Fibroblast of lung (primary cell): ENCODE results near the gene ZNF223. TPM values are rescaled to one million over a fixed set of nuclear protein-coding genes. Genes with fewer than 3 reads are reported as not detected.

Experiments
- DNase-seq, 2 donors: peaks; one replicate each; pipeline versions ENCODE4 v3.0.0 to v3.0.0-alpha.2; 2010; ENCODE audit warnings: low read depth in 2 of 2
- H2AFZ ChIP-seq: 2 replicates; pipeline ENCODE4 v1.5.1; 2012; ENCODE audit warnings: low read length, control low read depth, inconsistent platforms
- H3K27ac ChIP-seq: 2 replicates; pipeline ENCODE4 v1.5.1; 2011; ENCODE audit warnings: low read length, control low read depth; ENCODE audit not compliant: insufficient read depth
- H3K27me3 ChIP-seq: 2 replicates; pipeline ENCODE4 v1.5.1; 2011; ENCODE audit warnings: mild to moderate bottlenecking, low read length; ENCODE audit not compliant: control insufficient read depth, insufficient read depth
- H3K36me3 ChIP-seq: 2 replicates; pipeline ENCODE4 v1.5.1; 2011; ENCODE audit warnings: low read length; ENCODE audit not compliant: control insufficient read depth, insufficient read depth
- H3K4me1 ChIP-seq: 2 replicates; pipeline ENCODE4 v1.5.1; 2011; ENCODE audit warnings: low read length; ENCODE audit not compliant: control insufficient read depth, insufficient read depth; ENCODE audit errors: extremely low read depth
- H3K4me2 ChIP-seq: 2 replicates; pipeline ENCODE4 v1.5.1; 2011; ENCODE audit warnings: low read length, control low read depth; ENCODE audit not compliant: insufficient read depth; ENCODE audit errors: extremely low read depth
- H3K4me3 ChIP-seq, 4 experiments: fragments of 200-600 bp in 1 of 4; sonication (generic) in 1 of 4; replicated peaks in 1 of 4; 2 replicates each; pipeline ENCODE4 v1.5.1; 2011 to 2016; ENCODE audit warnings: low read length in 4 of 4, low read depth in 3 of 4, mild to moderate bottlenecking in 3 of 4, control low read depth in 2 of 4, inconsistent platforms in 1 of 4, mixed read lengths in 1 of 4; ENCODE audit not compliant: insufficient read depth in 1 of 4; ENCODE audit errors: control extremely low read depth in 1 of 4
- H3K79me2 ChIP-seq: 2 replicates; pipeline ENCODE4 v1.5.1; 2012; ENCODE audit warnings: mild to moderate bottlenecking, low read length, inconsistent platforms; ENCODE audit not compliant: control insufficient read depth, insufficient read depth
- H3K9ac ChIP-seq: 2 replicates; pipeline ENCODE4 v1.5.1; 2011; ENCODE audit warnings: mild to moderate bottlenecking, low read length, control low read depth; ENCODE audit not compliant: insufficient read depth
- H3K9me3 ChIP-seq: 2 replicates; pipeline ENCODE4 v1.5.1; 2012; ENCODE audit warnings: low read depth, low read length; ENCODE audit not compliant: control insufficient read depth, insufficient read depth
- H4K20me1 ChIP-seq: 2 replicates; pipeline ENCODE4 v1.5.1; 2011; ENCODE audit warnings: low read length; ENCODE audit not compliant: control insufficient read depth, insufficient read depth; ENCODE audit errors: extremely low read depth
- EZH2 ChIP-seq: IDR thresholded peaks from 2 replicates; pipeline ENCODE4 v1.5.1; 2012; ENCODE audit warnings: low read length, control low read depth, mild to moderate bottlenecking; ENCODE audit errors: missing control alignments
- polyA plus RNA-seq, 2 donors: library from polyadenylated mRNA; depleted of rRNA in 1 of 2; stranded (reverse) in 1 of 2; unstranded in 1 of 2; fragments of >200 nt; gene quantifications; 2 replicates each; pipeline ENCODE4 v1.2.1, GENCODE V29; 2011 to 2012; ENCODE audit warnings: missing spikeins in 1 of 2
- total RNA-seq: library from RNA; depleted of rRNA; stranded (reverse); fragments of >200 nt; gene quantifications from 2 replicates; pipeline ENCODE4 v1.2.1, GENCODE V29; 2014
- TF ChIP-seq, protein P1 (sequence below), 2 donors: IDR thresholded peaks in 1 of 2; conservative IDR thresholded peaks in 1 of 2; 1 replicate in 1 of 2; 2 replicates in 1 of 2; pipeline ENCODE4 v1.5.1; 2011 to 2012; ENCODE audit warnings: low read length in 2 of 2, control low read depth in 1 of 2, inconsistent platforms in 1 of 2, low read depth in 1 of 2, mild to moderate bottlenecking in 1 of 2

ZNF223 gene
- total and polyA plus RNA-seq, 2 donors (not counting 1 experiment from before 2014, with no cell fraction given) = 4.3 to 5.3 TPM

DNA sequence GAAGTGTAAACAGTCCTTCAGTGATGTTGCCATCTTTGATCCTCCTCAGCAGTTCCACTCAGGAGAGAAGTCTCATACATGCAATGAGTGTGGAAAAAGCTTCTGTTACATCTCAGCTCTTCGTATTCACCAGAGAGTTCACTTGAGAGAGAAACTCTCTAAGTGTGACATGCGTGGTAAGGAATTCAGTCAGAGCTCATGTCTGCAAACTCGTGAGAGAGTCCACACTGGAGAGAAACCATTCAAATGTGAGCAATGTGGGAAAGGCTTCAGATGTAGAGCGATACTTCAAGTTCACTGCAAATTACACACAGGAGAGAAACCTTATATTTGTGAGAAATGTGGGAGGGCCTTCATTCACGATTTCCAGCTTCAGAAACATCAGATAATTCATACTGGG, 41.4 kb upstream of the ZNF223 start:
- no peaks in the 10 kb centered on the region for H3K79me2 ChIP-seq
- no peaks in the 10 kb centered on the region for H3K27me3 ChIP-seq
- no peak overlapping the region for H3K27ac ChIP-seq
- H3K4me3 ChIP-seq = no peak overlapping the region
- no peaks in the 10 kb centered on the region for H3K4me1 ChIP-seq
- TF ChIP-seq, protein P1, sequence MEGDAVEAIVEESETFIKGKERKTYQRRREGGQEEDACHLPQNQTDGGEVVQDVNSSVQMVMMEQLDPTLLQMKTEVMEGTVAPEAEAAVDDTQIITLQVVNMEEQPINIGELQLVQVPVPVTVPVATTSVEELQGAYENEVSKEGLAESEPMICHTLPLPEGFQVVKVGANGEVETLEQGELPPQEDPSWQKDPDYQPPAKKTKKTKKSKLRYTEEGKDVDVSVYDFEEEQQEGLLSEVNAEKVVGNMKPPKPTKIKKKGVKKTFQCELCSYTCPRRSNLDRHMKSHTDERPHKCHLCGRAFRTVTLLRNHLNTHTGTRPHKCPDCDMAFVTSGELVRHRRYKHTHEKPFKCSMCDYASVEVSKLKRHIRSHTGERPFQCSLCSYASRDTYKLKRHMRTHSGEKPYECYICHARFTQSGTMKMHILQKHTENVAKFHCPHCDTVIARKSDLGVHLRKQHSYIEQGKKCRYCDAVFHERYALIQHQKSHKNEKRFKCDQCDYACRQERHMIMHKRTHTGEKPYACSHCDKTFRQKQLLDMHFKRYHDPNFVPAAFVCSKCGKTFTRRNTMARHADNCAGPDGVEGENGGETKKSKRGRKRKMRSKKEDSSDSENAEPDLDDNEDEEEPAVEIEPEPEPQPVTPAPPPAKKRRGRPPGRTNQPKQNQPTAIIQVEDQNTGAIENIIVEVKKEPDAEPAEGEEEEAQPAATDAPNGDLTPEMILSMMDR (conservative IDR thresholded peaks at IDR 0.05 in 1 of 2, IDR thresholded peaks at IDR 0.05 in 1 of 2; ENCODE audit: low read depth in 1 of 2, low read length in 2 of 2) = no peak
- no peak for TF ChIP-seq EZH2
- H4K20me1 ChIP-seq = no peaks in the 10 kb centered on the region
- H3K36me3 ChIP-seq = peaks cover 8% of the 10 kb centered on the region
- peaks cover 7% of the 10 kb centered on the region for H3K9me3 ChIP-seq
- no peak overlapping the region for H3K4me2 ChIP-seq
- H2AFZ ChIP-seq = no peak overlapping the region
- no peak for DNase-seq
- H3K9ac ChIP-seq = no peak overlapping the region

DNA sequence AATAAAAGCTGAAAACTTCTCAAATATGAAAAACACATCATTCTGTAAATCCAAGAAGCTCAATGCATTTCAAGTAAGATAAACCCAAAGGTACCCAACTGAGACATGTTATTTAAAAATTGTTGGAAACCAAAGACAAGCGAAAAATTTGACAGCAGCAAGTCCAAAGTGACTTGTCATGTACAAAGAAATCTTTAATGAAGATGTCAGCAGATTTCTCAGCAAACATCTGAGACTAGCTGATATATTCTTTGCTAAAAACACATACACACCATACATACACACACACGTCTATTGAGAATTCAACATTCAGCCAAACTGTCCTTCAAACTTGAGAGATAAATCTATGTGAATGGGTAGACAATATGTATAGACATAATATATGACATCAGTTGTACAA, 32.3 kb upstream of the ZNF223 start:
- no peaks in the 10 kb centered on the region for H3K9me3 ChIP-seq
- no peaks in the 10 kb centered on the region for H3K4me1 ChIP-seq
- no peaks in the 10 kb centered on the region for H3K79me2 ChIP-seq
- no peak overlapping the region for H3K4me2 ChIP-seq
- H4K20me1 ChIP-seq = no peaks in the 10 kb centered on the region
- H2AFZ ChIP-seq = no peak overlapping the region
- no peaks in the 10 kb centered on the region for H3K36me3 ChIP-seq
- no peak overlapping the region for H3K27ac ChIP-seq
- no peak overlapping the region for H3K4me3 ChIP-seq
- H3K27me3 ChIP-seq = no peaks in the 10 kb centered on the region
- H3K9ac ChIP-seq = no peak overlapping the region
- TF ChIP-seq EZH2 = no peak
- TF ChIP-seq, protein P1 (conservative IDR thresholded peaks at IDR 0.05 in 1 of 2, IDR thresholded peaks at IDR 0.05 in 1 of 2; ENCODE audit: low read depth in 1 of 2, low read length in 2 of 2) = no peak
- no peak for DNase-seq

DNA sequence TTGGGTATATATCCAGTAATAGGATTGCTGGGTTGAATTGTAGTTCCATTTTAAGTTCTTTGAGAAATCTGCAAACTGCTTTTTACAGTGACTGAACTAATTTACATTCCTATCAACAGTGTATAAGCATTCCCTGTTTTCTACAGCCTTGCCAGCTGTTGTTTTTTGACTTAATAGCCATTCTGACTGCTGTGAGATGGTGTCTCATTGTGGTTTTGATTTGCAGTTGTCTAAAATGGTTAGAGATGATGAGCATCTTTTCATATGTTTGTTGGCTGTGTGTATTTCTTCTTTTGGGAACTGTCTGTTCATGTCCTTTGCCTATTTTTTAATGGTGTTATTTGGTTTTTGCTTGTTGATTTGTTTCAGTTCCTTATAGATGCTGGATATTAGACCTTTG, 30.6 kb upstream of the ZNF223 start:
- Histone ChIP-seq H4K20me1 (no peaks in the 10 kb centered on the region), H3K4me2 (no peak overlapping the region), H3K79me2 (no peaks in the 10 kb centered on the region), H3K36me3 (no peaks in the 10 kb centered on the region), H2AFZ (no peak overlapping the region), H3K27ac (no peak overlapping the region), H3K9me3 (no peaks in the 10 kb centered on the region), H3K4me1 (no peaks in the 10 kb centered on the region), H3K4me3 (no peak overlapping the region), H3K9ac (no peak overlapping the region), H3K27me3 (no peaks in the 10 kb centered on the region)
- TF ChIP-seq, protein P1 (conservative IDR thresholded peaks at IDR 0.05 in 1 of 2, IDR thresholded peaks at IDR 0.05 in 1 of 2; ENCODE audit: low read depth in 1 of 2, low read length in 2 of 2) = no peak
- TF ChIP-seq EZH2 = no peak
- no peak for DNase-seq
